IMR-90 (cell line): Measurements from ENCODE around the gene TDRD7. TPM values are rescaled to one million over a fixed set of nuclear protein-coding genes. Genes with fewer than 3 reads are reported as not detected.

ENCODE experiments used
- ATAC-seq: fragments of 200-7000 bp; cut with Tn5 transposase; 2 replicates; pipeline ENCODE4 v1.9.1; 2020; ENCODE audit warnings: low read depth, mild to moderate bottlenecking, moderate library complexity
- BruUV-seq: library from RNA; stranded (reverse); fragments of 400-500 nt; replicated peaks from 2 replicates; lab custom pipeline; 2021; lab: Mats Ljungman, UMichigan
- CTCF ChIA-PET: fragments of 300-600 bp; formaldehyde crosslinking; extraction: SDS; loops from one replicate; lab custom pipeline; 2021; ENCODE audit warnings: antibody characterized with exemption; lab: Yijun Ruan, JAX
- POLR2A ChIA-PET: fragments of 300-600 bp; sonication (Branson Sonifier 250); formaldehyde crosslinking; loops from one replicate; lab custom pipeline; 2022; ENCODE audit warnings: antibody characterized with exemption; ENCODE audit not compliant: unreplicated experiment; lab: Charles Lee
- DNase-seq: peaks from one replicate; pipeline ENCODE4 v3.0.0; 2013
- H2AFZ ChIP-seq: replicated peaks from 2 replicates; pipeline ENCODE3; 2013; ENCODE audit warnings: low read length, mild to moderate bottlenecking; ENCODE audit not compliant: poor library complexity
- H2AK5ac ChIP-seq: 2 replicates; pipeline ENCODE4 v1.6.1; 2013; ENCODE audit warnings: low read depth, low read length, inconsistent platforms
- H2AK9ac ChIP-seq: replicated peaks from 2 replicates; pipeline ENCODE3; 2013; ENCODE audit warnings: mild to moderate bottlenecking, low read depth, low read length, moderate library complexity; ENCODE audit not compliant: poor library complexity
- H2BK120ac ChIP-seq: 2 replicates; pipeline ENCODE4 v1.6.1; 2013; ENCODE audit warnings: low read depth, low read length, inconsistent platforms
- H2BK15ac ChIP-seq: 3 replicates; pipeline ENCODE4 v1.6.1; 2013; ENCODE audit warnings: low read depth, low read length, inconsistent platforms
- H2BK20ac ChIP-seq: 2 replicates; pipeline ENCODE4 v1.6.1; 2013; ENCODE audit warnings: low read depth, mild to moderate bottlenecking, inconsistent platforms, low read length, moderate library complexity
- H2BK5ac ChIP-seq: 2 replicates; pipeline ENCODE4 v1.6.1; 2013; ENCODE audit warnings: mild to moderate bottlenecking, low read depth, low read length, inconsistent platforms; ENCODE audit not compliant: poor library complexity, severe bottlenecking
- H3K14ac ChIP-seq: replicated peaks from 2 replicates; pipeline ENCODE4 v1.6.1; 2013; ENCODE audit warnings: low read depth, low read length, inconsistent platforms
- H3K18ac ChIP-seq: 2 replicates; pipeline ENCODE4 v1.6.1; 2013; ENCODE audit warnings: low read depth, low read length, control low read depth
- H3K23ac ChIP-seq: 2 replicates; pipeline ENCODE4 v1.6.1; 2013; ENCODE audit warnings: low read depth, low read length, inconsistent platforms
- H3K27ac ChIP-seq: 2 replicates; pipeline ENCODE4 v1.5.1; 2013; ENCODE audit warnings: mild to moderate bottlenecking, control low read depth, low read length; ENCODE audit not compliant: insufficient read depth
- H3K27me3 ChIP-seq: 2 replicates; pipeline ENCODE4 v1.6.1; 2013; ENCODE audit warnings: low read length; ENCODE audit not compliant: control insufficient read depth, insufficient read depth
- H3K36me3 ChIP-seq: 2 replicates; pipeline ENCODE4 v1.6.1; 2013; ENCODE audit warnings: low read length, mixed read lengths; ENCODE audit not compliant: control insufficient read depth, insufficient read depth
- H3K4ac ChIP-seq: 2 replicates; pipeline ENCODE4 v1.6.1; 2013; ENCODE audit warnings: low read depth, low read length, inconsistent platforms
- H3K4me1 ChIP-seq: 2 replicates; pipeline ENCODE4 v1.6.1; 2013; ENCODE audit warnings: low read length, mixed read lengths; ENCODE audit not compliant: control insufficient read depth, insufficient read depth
- H3K4me2 ChIP-seq: 2 replicates; pipeline ENCODE4 v1.6.1; 2013; ENCODE audit warnings: low read depth, mild to moderate bottlenecking, control low read depth, low read length, moderate library complexity
- H3K4me3 ChIP-seq: 2 replicates; pipeline ENCODE4 v1.5.1; 2013; ENCODE audit warnings: low read depth, mild to moderate bottlenecking, control low read depth, low read length, moderate library complexity; ENCODE audit not compliant: insufficient read depth
- H3K56ac ChIP-seq: 2 replicates; pipeline ENCODE4 v1.6.1; 2013; ENCODE audit warnings: low read length, inconsistent platforms; ENCODE audit not compliant: insufficient read depth; ENCODE audit errors: extremely low read depth
- H3K79me1 ChIP-seq, 2 experiments: 2 replicates each; pipeline ENCODE4 v1.6.1; 2013; ENCODE audit warnings: low read length in 2 of 2, inconsistent platforms in 1 of 2, low read depth in 1 of 2
- H3K9ac ChIP-seq: 2 replicates; pipeline ENCODE4 v1.6.1; 2013; ENCODE audit warnings: low read depth, low read length, control low read depth
- H3K9me1 ChIP-seq: 2 replicates; pipeline ENCODE4 v1.6.1; 2013; ENCODE audit warnings: low read length, inconsistent platforms; ENCODE audit not compliant: insufficient read depth
- H3K9me3 ChIP-seq: 2 replicates; pipeline ENCODE4 v1.6.1; 2013; ENCODE audit warnings: low read length; ENCODE audit not compliant: control insufficient read depth, insufficient read depth
- H4K20me1 ChIP-seq: 2 replicates; pipeline ENCODE4 v1.6.1; 2013; ENCODE audit warnings: low read length, inconsistent platforms; ENCODE audit not compliant: insufficient read depth
- H4K5ac ChIP-seq: 2 replicates; pipeline ENCODE4 v1.6.1; 2013; ENCODE audit warnings: mild to moderate bottlenecking, low read depth, low read length, control low read depth
- H4K8ac ChIP-seq, 2 experiments: 2 replicates each; pipeline ENCODE4 v1.6.1; 2013; ENCODE audit warnings: low read depth in 2 of 2, low read length in 2 of 2, control low read depth in 1 of 2, inconsistent platforms in 1 of 2
- H4K91ac ChIP-seq: 2 replicates; pipeline ENCODE4 v1.6.1; 2013; ENCODE audit warnings: low read depth, low read length, inconsistent platforms; ENCODE audit not compliant: insufficient read depth
- CHD1 ChIP-seq: IDR thresholded peaks from 2 replicates; pipeline ENCODE4 v1.6.1; 2012; ENCODE audit warnings: low read depth, low read length, improper control_type of control experiment
- ELK1 ChIP-seq: fragments of 150-350 bp; IDR thresholded peaks from 2 replicates; pipeline ENCODE4 v1.6.1; 2016; ENCODE audit warnings: low read depth, mild to moderate bottlenecking, low read length, moderate library complexity, borderline replicate concordance
- FOS ChIP-seq: fragments of 150-350 bp; IDR thresholded peaks from 2 replicates; pipeline ENCODE4 v1.6.1; 2016; ENCODE audit warnings: low read depth, low read length
- MAFK ChIP-seq: IDR thresholded peaks from 2 replicates; pipeline ENCODE4 v1.6.1; 2012; ENCODE audit warnings: low read depth, low read length, improper control_type of control experiment
- MAZ ChIP-seq: IDR thresholded peaks from 2 replicates; pipeline ENCODE4 v1.6.1; 2012; ENCODE audit warnings: low read depth, mild to moderate bottlenecking, low read length, improper control_type of control experiment, moderate library complexity, borderline replicate concordance
- MXI1 ChIP-seq: IDR thresholded peaks from 2 replicates; pipeline ENCODE4 v1.6.1; 2012; ENCODE audit warnings: low read depth, mild to moderate bottlenecking, low read length, moderate library complexity, borderline replicate concordance
- NFE2L2 ChIP-seq: fragments of 150-350 bp; IDR thresholded peaks from 2 replicates; pipeline ENCODE4 v1.6.1; 2016; ENCODE audit warnings: low read depth, mild to moderate bottlenecking, low read length
- POLR2A ChIP-seq: IDR thresholded peaks from 2 replicates; pipeline ENCODE4 v1.6.1; 2012; ENCODE audit warnings: mild to moderate bottlenecking, low read depth, low read length
- RAD21 ChIP-seq: IDR thresholded peaks from 2 replicates; pipeline ENCODE4 v1.6.1; 2012; ENCODE audit warnings: low read length, improper control_type of control experiment
- RCOR1 ChIP-seq: IDR thresholded peaks from 2 replicates; pipeline ENCODE4 v1.6.1; 2012; ENCODE audit warnings: mild to moderate bottlenecking, low read length, improper control_type of control experiment; ENCODE audit not compliant: insufficient replicate concordance
- RFX5 ChIP-seq: IDR thresholded peaks from 2 replicates; pipeline ENCODE4 v1.8.0; 2012; ENCODE audit warnings: low read depth, mild to moderate bottlenecking, low read length, moderate library complexity
- SMC3 ChIP-seq: fragments of 150-350 bp; IDR thresholded peaks from 2 replicates; pipeline ENCODE4 v1.6.1; 2016; ENCODE audit warnings: low read depth, mild to moderate bottlenecking, antibody characterized with exemption, low read length, moderate library complexity
- USF2 ChIP-seq: fragments of 150-350 bp; IDR thresholded peaks from 2 replicates; pipeline ENCODE4 v1.6.1; 2017; ENCODE audit warnings: mild to moderate bottlenecking, antibody characterized with exemption, low read length, low read depth
- WGBS, 2 experiments: methylation state at CpG; one replicate each; pipeline versions ENCODE4 v1.1.5 to v1.1.7; 2013; ENCODE audit warnings: missing lambda C conversion rate in 2 of 2; ENCODE audit not compliant: insufficient read length in 1 of 2; ENCODE audit errors: extremely low coverage in 2 of 2; 5-methylcytosine and 5-hydroxymethylcytosine counted together
- dilution Hi-C: fragments of 300-500 bp; cut with HindIII; formaldehyde crosslinking; loops from one replicate; pipeline ENCODE4 v1.14.3; 2018; ENCODE audit warnings: low sequenced_read_pairs; ENCODE audit not compliant: unreplicated experiment
- in situ Hi-C: fragments of 300-500 bp; cut with MboI; formaldehyde crosslinking; loops from 3 replicates; pipeline ENCODE4 v1.14.3; 2019; ENCODE audit warnings: low sequenced_read_pairs, inconsistent platforms, mixed read lengths
- intact Hi-C: fragments of 100-400 bp; cut with micrococcal nuclease; formaldehyde crosslinking; loops from 2 replicates; pipeline ENCODE4 v1.10.0; 2022
- polyA plus RNA-seq, 3 experiments: library from polyadenylated mRNA; depleted of rRNA; stranded (reverse); fragments of >200 nt; gene quantifications; 2 replicates each; pipeline ENCODE4 v1.2.3, GENCODE V29; 2012; ENCODE audit warnings: low replicate concordance in 1 of 3
- total RNA-seq: library from RNA; depleted of rRNA; stranded (reverse); fragments of >200 nt; gene quantifications from 2 replicates; pipeline ENCODE4 v1.2.3, GENCODE V29; 2012

TDRD7 gene
- total and polyA plus RNA-seq, 2 of the 4 experiments (the other 2 are of a cell fraction), result 4.4 to 9.7 TPM

- no peak overlapping the region for H3K4me3 ChIP-seq
- no peak overlapping the region for H3K14ac ChIP-seq
- no TSS peak for BruUV-seq
- no peaks in the 10 kb centered on the region; the same call in 1 of the 2 replicates for H3K9me1 ChIP-seq
- H3K9ac ChIP-seq, result no peak overlapping the region
- H3K9me3 ChIP-seq, result no peaks in the 10 kb centered on the region
- no peak overlapping the region for H3K23ac ChIP-seq
- no peak overlapping the region for H4K8ac ChIP-seq
- H4K91ac ChIP-seq, result no peak overlapping the region
- POLR2A ChIA-PET, result no interaction called here
- dilution Hi-C loops, result no loop called here
- in situ Hi-C loops, result no loop called here
- no peak overlapping the region for H3K18ac ChIP-seq
- no peak overlapping the region for H2AFZ ChIP-seq
- H2BK15ac ChIP-seq, result no peak overlapping the region
- H2AK5ac ChIP-seq, result no peak overlapping the region
- no peak overlapping the region for H3K56ac ChIP-seq
- DNase-seq (no peak), ATAC-seq (no peak)
- H3K27ac ChIP-seq, result no peak overlapping the region
- H2AK9ac ChIP-seq, result no peak overlapping the region
- H3K27me3 ChIP-seq, result peaks cover 16% of the 10 kb centered on the region
- intact Hi-C loops, result no loop called here
- no peak for TF ChIP-seq MAZ
- TF ChIP-seq RCOR1, result no peak
- no peak for TF ChIP-seq CHD1
- no peak for TF ChIP-seq SMC3
- no peak for TF ChIP-seq FOS
- TF ChIP-seq USF2, result no peak
- no peak for TF ChIP-seq RFX5
- no peak for TF ChIP-seq ELK1
- no peak for TF ChIP-seq MAFK
- no peak for TF ChIP-seq POLR2A
- TF ChIP-seq MXI1, result no peak
- TF ChIP-seq NFE2L2, result no peak
- TF ChIP-seq RAD21, result no peak
- no peaks in the 10 kb centered on the region for H3K36me3 ChIP-seq
- H4K20me1 ChIP-seq, result no peaks in the 10 kb centered on the region; the same call in none of the 2 replicates
- no peaks in the 10 kb centered on the region for H3K79me1 ChIP-seq
- CTCF ChIA-PET, result interaction anchor here (1.1 kb wide), 1 partner anchor 539 kb away, joined by 3 read pairs; no protein-coding TSS in a partner anchor
- H3K4me2 ChIP-seq, result no peak overlapping the region
- no peak overlapping the region for H2BK5ac ChIP-seq
- no peak overlapping the region for H2BK20ac ChIP-seq
- H4K5ac ChIP-seq, result no peak overlapping the region
- H2BK120ac ChIP-seq, result no peak overlapping the region
- H3K4me1 ChIP-seq, result no peaks in the 10 kb centered on the region
- 80% methylated on average over 1 of the region's 5 CpGs; no CpG with 5 or more reads in 1 of the 2 experiments for WGBS, 2 experiments
- H3K4ac ChIP-seq, result no peak overlapping the region
Measured at GRCh38 chr9:97395745-97396144, 16.2 kb upstream of the TDRD7 start.
